Effector memory CD4-positive, alpha-beta T cell (primary cell): Measurements from ENCODE around the gene SLC39A6.
"Not testable (repeated sequence)": the region's sequence is repeated elsewhere in the genome, so short reads cannot be mapped to it uniquely, and the experiment has no call there.

Source experiments
- DNase-seq, 3 donors: peaks; one replicate each; pipeline ENCODE4 v3.0.0-alpha.2; 2020
- H3K27ac ChIP-seq: 2 replicates; pipeline ENCODE4 v1.7.0; 2013; ENCODE audit warnings: mild to moderate bottlenecking, low read length, moderate library complexity; ENCODE audit not compliant: insufficient read depth, poor library complexity, severe bottlenecking
- H3K27me3 ChIP-seq: replicated peaks from 2 replicates; pipeline ENCODE4 v1.7.0; 2013; ENCODE audit warnings: mild to moderate bottlenecking, low read length; ENCODE audit not compliant: insufficient read depth, control insufficient read depth, poor library complexity, severe bottlenecking
- H3K36me3 ChIP-seq: 2 replicates; pipeline ENCODE4 v1.7.0; 2013; ENCODE audit warnings: mild to moderate bottlenecking, low read length, moderate library complexity; ENCODE audit not compliant: control insufficient read depth, insufficient read depth
- H3K4me1 ChIP-seq: 2 replicates; pipeline ENCODE4 v1.7.0; 2013; ENCODE audit warnings: low read length, mild to moderate bottlenecking; ENCODE audit not compliant: control insufficient read depth, insufficient read depth, poor library complexity, severe bottlenecking
- H3K4me3 ChIP-seq: 2 replicates; pipeline ENCODE4 v1.7.0; 2013; ENCODE audit warnings: low read length, low read depth, mild to moderate bottlenecking; ENCODE audit not compliant: insufficient read depth, poor library complexity, severe bottlenecking
- H3K9me3 ChIP-seq: 2 replicates; pipeline ENCODE4 v1.7.0; 2013; ENCODE audit warnings: mild to moderate bottlenecking, low read length, moderate library complexity; ENCODE audit not compliant: control insufficient read depth

SLC39A6 gene

GRCh38 chr18:36108196-36108595 is 20.9 kb downstream of the SLC39A6 start:
- Histone ChIP-seq H3K4me1 (no peaks in the 10 kb centered on the region), H3K4me3 (no peak overlapping the region), H3K36me3 (peaks cover 20% of the 10 kb centered on the region), H3K27ac (no peak overlapping the region), H3K9me3 (no peaks in the 10 kb centered on the region), H3K27me3 (no peaks in the 10 kb centered on the region)
- no peak for DNase-seq

DNA sequence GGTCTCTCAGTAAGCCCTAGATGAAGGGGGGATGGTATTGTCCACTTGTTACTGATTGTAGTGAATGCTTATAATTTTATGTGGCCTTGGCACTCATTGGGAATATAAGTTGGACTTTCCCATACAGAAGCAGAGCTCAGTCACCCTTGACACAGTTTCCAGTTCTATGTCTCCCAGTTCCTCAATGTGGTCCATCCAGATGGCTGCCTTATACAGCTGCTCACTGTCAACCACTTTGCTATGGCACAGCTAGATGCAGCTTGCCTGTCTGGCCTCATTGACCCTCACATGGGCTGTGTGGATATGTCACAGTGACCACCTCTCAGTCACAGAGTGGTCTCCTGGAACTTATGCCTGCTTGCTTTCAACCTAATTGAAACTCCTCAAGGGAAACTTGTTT is 21.7 kb downstream of the SLC39A6 start:
- peaks cover 14% of the 10 kb centered on the region for H3K36me3 ChIP-seq
- no peaks in the 10 kb centered on the region for H3K4me1 ChIP-seq
- no peak overlapping the region for H3K4me3 ChIP-seq
- no peaks in the 10 kb centered on the region for H3K27me3 ChIP-seq
- no peak for DNase-seq
- H3K9me3 ChIP-seq: no peaks in the 10 kb centered on the region
- no peak overlapping the region for H3K27ac ChIP-seq

GRCh38 chr18:36104749-36105148 is 24.4 kb downstream of the SLC39A6 start:
- no peaks in the 10 kb centered on the region for H3K36me3 ChIP-seq
- no peaks in the 10 kb centered on the region for H3K9me3 ChIP-seq
- DNase-seq: no peak
- H3K4me3 ChIP-seq: no peak overlapping the region
- no peaks in the 10 kb centered on the region for H3K27me3 ChIP-seq
- no peak overlapping the region for H3K27ac ChIP-seq
- H3K4me1 ChIP-seq: no peaks in the 10 kb centered on the region

- DNase-seq: no peak
Measured at GRCh38 chr18:36101943-36102342, 27.2 kb downstream of the SLC39A6 start.

DNA sequence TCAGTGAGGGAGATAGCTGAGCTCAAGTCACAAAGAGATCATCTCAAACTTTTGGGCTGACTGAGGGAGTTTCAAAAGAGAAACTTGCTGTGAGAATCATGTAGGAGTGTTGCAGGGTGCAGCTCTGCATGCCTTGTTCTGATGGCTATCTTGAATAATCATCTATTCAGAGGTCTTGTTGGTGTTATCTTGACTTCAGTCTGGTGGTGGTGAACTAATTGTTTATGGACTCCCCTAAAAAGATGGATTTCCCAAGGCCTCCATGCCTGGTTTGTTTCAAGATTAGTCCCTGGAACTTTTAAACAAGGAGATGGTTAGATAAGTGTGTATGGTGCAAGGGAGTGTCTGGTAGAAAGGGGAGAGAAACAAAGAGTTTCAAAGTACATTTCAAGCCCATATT is 29.8 kb downstream of the SLC39A6 start:
- Histone ChIP-seq H3K4me1 (no peaks in the 10 kb centered on the region), H3K9me3 (no peaks in the 10 kb centered on the region), H3K27ac (no peak overlapping the region), H3K27me3 (no peaks in the 10 kb centered on the region), H3K36me3 (no peaks in the 10 kb centered on the region), H3K4me3 (no peak overlapping the region)
- no peak for DNase-seq

More at GRCh38 chr18:36101943-36102342, 27.2 kb downstream of the SLC39A6 start:
- H3K4me1 ChIP-seq: no peaks in the 10 kb centered on the region
- H3K27me3 ChIP-seq: no peaks in the 10 kb centered on the region
- H3K4me3 ChIP-seq: no peak overlapping the region
- H3K36me3 ChIP-seq: no peaks in the 10 kb centered on the region
- no peaks in the 10 kb centered on the region for H3K9me3 ChIP-seq
- H3K27ac ChIP-seq: no peak overlapping the region

DNA sequence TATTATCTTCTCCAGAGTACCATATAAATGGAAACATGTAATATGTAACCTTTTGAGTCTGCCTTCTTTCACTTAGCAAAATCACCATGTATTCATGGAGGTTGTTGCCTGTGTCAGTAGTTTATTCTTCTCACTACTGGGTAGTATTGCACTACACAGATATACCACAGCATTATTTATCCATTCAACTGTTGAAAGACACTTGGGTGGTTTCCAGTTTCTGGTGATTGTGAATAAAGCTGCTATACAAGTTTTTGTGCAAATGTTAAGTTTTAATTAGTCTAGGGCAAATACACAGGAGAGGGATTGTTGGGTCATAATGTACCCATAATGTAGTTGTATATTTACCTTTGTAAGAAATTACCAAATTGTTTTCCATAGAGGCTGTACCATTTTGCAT is 32.2 kb downstream of the SLC39A6 start:
- Histone ChIP-seq H3K4me1 (peaks cover 5% of the 10 kb centered on the region), H3K27ac (no peak overlapping the region), H3K4me3 (no peak overlapping the region), H3K27me3 (no peaks in the 10 kb centered on the region), H3K36me3 (no peaks in the 10 kb centered on the region), H3K9me3 (no peaks in the 10 kb centered on the region)
- DNase-seq: no peak

- H3K4me3 ChIP-seq: no peak overlapping the region
- H3K36me3 ChIP-seq: no peaks in the 10 kb centered on the region
- no peaks in the 10 kb centered on the region for H3K27me3 ChIP-seq
- H3K27ac ChIP-seq: no peak overlapping the region
- H3K9me3 ChIP-seq: no peaks in the 10 kb centered on the region
- H3K4me1 ChIP-seq: peaks cover 5% of the 10 kb centered on the region
- no peak for DNase-seq
Measured at GRCh38 chr18:36095936-36096519, 33.1 kb downstream of the SLC39A6 start.

GRCh38 chr18:36094431-36094830 is 34.7 kb downstream of the SLC39A6 start:
- H3K9me3 ChIP-seq: no peaks in the 10 kb centered on the region
- peaks cover 5% of the 10 kb centered on the region for H3K4me1 ChIP-seq
- no peak overlapping the region for H3K27ac ChIP-seq
- no peaks in the 10 kb centered on the region for H3K27me3 ChIP-seq
- no peak for DNase-seq
- H3K36me3 ChIP-seq: no peaks in the 10 kb centered on the region
- H3K4me3 ChIP-seq: no peak overlapping the region

GRCh38 chr18:36092116-36092515 is 37.0 kb downstream of the SLC39A6 start:
- H3K9me3 ChIP-seq, H3K27ac ChIP-seq, H3K36me3 ChIP-seq, H3K27me3 ChIP-seq, H3K4me1 ChIP-seq, H3K4me3 ChIP-seq, DNase-seq: not testable (repeated sequence)

DNA sequence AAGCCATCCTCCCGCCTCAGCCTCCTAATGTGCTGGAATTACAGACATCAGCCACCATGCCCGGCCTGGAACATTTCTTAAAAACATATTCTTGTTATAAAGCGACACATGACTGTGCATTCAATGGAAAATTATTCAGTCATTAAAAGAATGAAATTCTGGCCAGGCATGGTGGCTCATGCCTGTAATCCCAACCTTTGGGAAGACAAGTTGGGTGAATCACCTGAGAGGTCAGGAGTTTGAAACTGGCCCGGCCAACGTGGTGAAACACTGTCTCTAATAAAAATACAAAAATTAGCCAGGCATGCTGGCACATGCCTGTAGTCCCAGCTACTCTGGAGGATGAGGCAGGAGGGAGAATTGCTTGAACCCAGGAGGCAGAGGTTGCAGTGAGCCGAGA is 40.1 kb downstream of the SLC39A6 start:
- Histone ChIP-seq H3K4me1 (peaks cover 5% of the 10 kb centered on the region), H3K36me3 (no peaks in the 10 kb centered on the region), H3K27me3 (no peaks in the 10 kb centered on the region), H3K9me3 (no peaks in the 10 kb centered on the region), H3K27ac (no peak overlapping the region), H3K4me3 (no peak overlapping the region)
- DNase-seq: no peak
